ENCODE results near the gene ANKRD13A.

GRCh38 chr12:109982210-109982609 lies 17.0 kb upstream of the ANKRD13A start:
- TF ChIP-seq CTCF (CRISPR knock-in tag; IDR thresholded peaks at IDR 0.05) (no peak), STAT6 (CRISPR knock-in tag; IDR thresholded peaks at IDR 0.05; ENCODE audit: borderline replicate concordance) (no peak), CENPBD1 (CRISPR knock-in tag; IDR thresholded peaks at IDR 0.05; ENCODE audit: borderline replicate concordance, low read depth) (no peak), ZSCAN31 (CRISPR knock-in tag; IDR thresholded peaks at IDR 0.05; ENCODE audit: low read depth) (no peak), ADNP (CRISPR knock-in tag; IDR thresholded peaks at IDR 0.05) (no peak), DPF2 (CRISPR knock-in tag; IDR thresholded peaks at IDR 0.05; ENCODE audit: borderline replicate concordance, low read depth) (no peak), MAZ (IDR thresholded peaks at IDR 0.05; ENCODE audit: borderline replicate concordance, low read depth, low read length) (no peak), MAZ (CRISPR knock-in tag; IDR thresholded peaks at IDR 0.05; ENCODE audit: low read depth) (no peak), ZNF281 (CRISPR knock-in tag; IDR thresholded peaks at IDR 0.05; ENCODE audit: borderline replicate concordance) (no peak), HMG20B (CRISPR knock-in tag; conservative IDR thresholded peaks at IDR 0.05) (no peak), POLR2A (IDR thresholded peaks at IDR 0.05; ENCODE audit: insufficient read depth in 1 of 2, low read depth in 2 of 2, low read length in 2 of 2) (no peak), TEF (CRISPR knock-in tag; IDR thresholded peaks at IDR 0.05) (no peak), EZH2 (conservative IDR thresholded peaks at IDR 0.05; ENCODE audit: low read depth, low read length) (no peak)

All from HepG2 (cell line).